K562 (cell line): ENCODE measurements around the gene SERF2. TPM values are rescaled to one million over a fixed set of nuclear protein-coding genes. Genes with fewer than 3 reads are reported as not detected.
A peak's percentile ranks its signal among the peaks of the same experiment; 100 is the strongest.
"Not testable (repeated sequence)": the region's sequence is repeated elsewhere in the genome, so short reads cannot be mapped to it uniquely, and the experiment has no call there.

Experiments used
- CCNT2 ChIP-seq: IDR thresholded peaks from 2 replicates; pipeline ENCODE4 v1.6.1; 2011; ENCODE audit warnings: borderline replicate concordance, low read depth, mild to moderate bottlenecking, moderate library complexity, mixed read lengths, low read length; ENCODE audit not compliant: insufficient read length; ENCODE audit errors: extremely low read depth
- KDM5B ChIP-seq: fragments of 200-600 bp; sonication (generic); IDR thresholded peaks from 2 replicates; pipeline ENCODE4 v1.6.1; 2012; ENCODE audit warnings: low read depth, mild to moderate bottlenecking, moderate library complexity, low read length, control low read depth, inconsistent platforms; ENCODE audit not compliant: insufficient replicate concordance
- NONO ChIP-seq, 2 experiments: fragments of 200-400 bp in 1 of 2; fragments of 450-650 bp in 1 of 2; formaldehyde crosslinking in 1 of 2; IDR thresholded peaks; 2 replicates each; pipeline ENCODE4 v1.6.1; 2017; ENCODE audit warnings: low read depth in 2 of 2, mild to moderate bottlenecking in 2 of 2, moderate library complexity in 2 of 2, low read length in 1 of 2
- PML ChIP-seq: IDR thresholded peaks from 2 replicates; pipeline ENCODE4 v1.6.1; 2012; ENCODE audit warnings: low read length, inconsistent platforms
- POLR2A ChIP-seq: fragments of 450-650 bp; conservative IDR thresholded peaks from 2 replicates; pipeline ENCODE4 v1.6.1; 2016
- SIN3A ChIP-seq, 2 experiments: fragments of 150-350 bp in 1 of 2; IDR thresholded peaks; 2 replicates each; pipeline ENCODE4 v1.6.1; 2011 to 2016; ENCODE audit warnings: borderline replicate concordance in 2 of 2, low read depth in 2 of 2, low read length in 2 of 2, mild to moderate bottlenecking in 2 of 2, moderate library complexity in 2 of 2; ENCODE audit not compliant: control insufficient read depth in 1 of 2
- SIN3B ChIP-seq: fragments of 450-650 bp; IDR thresholded peaks from 2 replicates; pipeline ENCODE4 v1.6.1; 2017; ENCODE audit warnings: low read depth, mild to moderate bottlenecking, moderate library complexity
- TBP ChIP-seq: optimal IDR thresholded peaks from 2 replicates; pipeline ENCODE3; 2011; ENCODE audit warnings: low read depth, low read length, improper control_type of control experiment
- ZFX ChIP-seq: sonication (generic); formaldehyde crosslinking; IDR thresholded peaks from 2 replicates; pipeline ENCODE4 v1.8.0; 2022; ENCODE audit warnings: mild to moderate bottlenecking, missing genetic modification reagents, moderate library complexity
- ZNF431 ChIP-seq: sonication (generic); formaldehyde crosslinking; IDR thresholded peaks from 2 replicates; pipeline ENCODE4 v1.8.0; 2022; ENCODE audit warnings: mild to moderate bottlenecking, missing genetic modification reagents
- polyA plus RNA-seq, 8 experiments: library from polyadenylated mRNA; depleted of rRNA in 4 of 8; stranded (reverse) in 5 of 8; unstranded in 3 of 8; fragments of >200 nt; fragmentation: Nextera tagmentation in 2 of 8; fragmentation: Illumina TruSeq in 1 of 8; extraction: Ambion mirVana in 2 of 8; extraction: Trizol in 1 of 8; gene quantifications; 2 replicates each; pipeline versions ENCODE4 v1.2.1 to v1.2.3, GENCODE V29; 2011 to 2014; ENCODE audit warnings: inconsistent platforms in 1 of 8, missing spikeins in 1 of 8
- total RNA-seq, 7 experiments: library from RNA; depleted of rRNA in 6 of 7; stranded (reverse); fragments of >200 nt in 6 of 7; fragmentation: Illumina TruSeq in 2 of 7; extraction: Trizol in 2 of 7; gene quantifications; 2 replicates each; pipeline versions ENCODE4 v1.2.1 to v1.2.3, GENCODE V29; 2011 to 2021; ENCODE audit warnings: low replicate concordance in 1 of 7
- TF ChIP-seq, protein P1 (sequence below): sonication (generic); formaldehyde crosslinking; IDR thresholded peaks from 2 replicates; pipeline ENCODE4 v1.8.0; 2022; ENCODE audit warnings: missing genetic modification reagents, mild to moderate bottlenecking, borderline replicate concordance
- TF ChIP-seq, protein P2 (sequence below): sonication (generic); formaldehyde crosslinking; IDR thresholded peaks from 2 replicates; pipeline ENCODE4 v1.8.1; 2023; ENCODE audit warnings: mild to moderate bottlenecking, missing genetic modification reagents
- TF ChIP-seq, protein P3 (sequence below): sonication (generic); formaldehyde crosslinking; IDR thresholded peaks from 2 replicates; pipeline ENCODE4 v1.8.1; 2023; ENCODE audit warnings: mild to moderate bottlenecking, missing genetic modification reagents
- TF ChIP-seq, protein P4 (sequence below), 3 experiments: IDR thresholded peaks in 2 of 3; conservative IDR thresholded peaks in 1 of 3; 2 replicates each; pipeline ENCODE4 v1.5.1; 2011 to 2012; ENCODE audit warnings: low read length in 3 of 3, mild to moderate bottlenecking in 3 of 3, control low read depth in 2 of 3, improper control_type of control experiment in 1 of 3, inconsistent platforms in 1 of 3, low read depth in 1 of 3, mixed read lengths in 1 of 3, moderate library complexity in 1 of 3; ENCODE audit not compliant: insufficient read depth in 2 of 3
- TF ChIP-seq, protein P5 (sequence below), 2 experiments: fragments of 450-650 bp in 1 of 2; sonication (generic) in 1 of 2; formaldehyde crosslinking in 1 of 2; IDR thresholded peaks in 1 of 2; conservative IDR thresholded peaks in 1 of 2; 2 replicates each; pipeline versions ENCODE4 v1.6.1 to v1.8.1; 2016 to 2023; ENCODE audit warnings: mild to moderate bottlenecking in 2 of 2, moderate library complexity in 2 of 2, inconsistent platforms in 1 of 2, missing genetic modification reagents in 1 of 2

Gene SERF2
- total and polyA plus RNA-seq, 9 of the 15 experiments (the other 6 are each of a cell fraction or from before 2014, with no cell fraction given), result 497 to 3,360 (median 867) TPM

DNA sequence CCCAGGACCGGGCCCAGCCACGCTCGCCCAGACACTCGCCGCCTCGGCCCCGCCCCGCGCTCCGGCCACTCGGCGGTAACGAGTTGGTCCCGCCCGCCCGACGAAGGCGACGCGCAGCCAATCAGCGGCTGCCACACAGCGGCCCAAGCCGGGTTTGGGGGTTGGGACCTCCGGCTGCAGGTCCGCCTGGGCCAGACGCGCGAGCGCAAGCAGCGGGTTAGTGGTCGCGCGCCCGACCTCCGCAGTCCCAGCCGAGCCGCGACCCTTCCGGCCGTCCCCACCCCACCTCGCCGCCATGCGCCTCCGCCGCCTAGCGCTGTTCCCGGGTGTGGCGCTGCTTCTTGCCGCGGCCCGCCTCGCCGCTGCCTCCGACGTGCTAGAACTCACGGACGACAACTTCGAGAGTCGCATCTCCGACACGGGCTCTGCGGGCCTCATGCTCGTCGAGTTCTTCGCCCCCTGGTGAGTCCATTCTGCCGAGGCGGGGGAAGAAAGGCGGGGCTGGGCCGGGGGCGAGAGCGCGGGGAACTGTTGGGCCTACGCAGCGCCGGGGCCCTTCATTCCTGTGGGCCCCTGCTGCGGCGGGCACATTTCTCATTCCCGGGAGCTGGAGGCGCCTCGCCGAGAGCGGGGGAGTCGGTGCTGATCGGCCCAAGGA, 45.7 kb upstream of the SERF2 start, which contains the start of gene PDIA3 (continued):
- TF ChIP-seq, protein P1, sequence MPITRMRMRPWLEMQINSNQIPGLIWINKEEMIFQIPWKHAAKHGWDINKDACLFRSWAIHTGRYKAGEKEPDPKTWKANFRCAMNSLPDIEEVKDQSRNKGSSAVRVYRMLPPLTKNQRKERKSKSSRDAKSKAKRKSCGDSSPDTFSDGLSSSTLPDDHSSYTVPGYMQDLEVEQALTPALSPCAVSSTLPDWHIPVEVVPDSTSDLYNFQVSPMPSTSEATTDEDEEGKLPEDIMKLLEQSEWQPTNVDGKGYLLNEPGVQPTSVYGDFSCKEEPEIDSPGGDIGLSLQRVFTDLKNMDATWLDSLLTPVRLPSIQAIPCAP (CRISPR knock-in tag), result peak; percentile 64; the same call in 1 of the 2 replicates
- TF ChIP-seq, protein P2, sequence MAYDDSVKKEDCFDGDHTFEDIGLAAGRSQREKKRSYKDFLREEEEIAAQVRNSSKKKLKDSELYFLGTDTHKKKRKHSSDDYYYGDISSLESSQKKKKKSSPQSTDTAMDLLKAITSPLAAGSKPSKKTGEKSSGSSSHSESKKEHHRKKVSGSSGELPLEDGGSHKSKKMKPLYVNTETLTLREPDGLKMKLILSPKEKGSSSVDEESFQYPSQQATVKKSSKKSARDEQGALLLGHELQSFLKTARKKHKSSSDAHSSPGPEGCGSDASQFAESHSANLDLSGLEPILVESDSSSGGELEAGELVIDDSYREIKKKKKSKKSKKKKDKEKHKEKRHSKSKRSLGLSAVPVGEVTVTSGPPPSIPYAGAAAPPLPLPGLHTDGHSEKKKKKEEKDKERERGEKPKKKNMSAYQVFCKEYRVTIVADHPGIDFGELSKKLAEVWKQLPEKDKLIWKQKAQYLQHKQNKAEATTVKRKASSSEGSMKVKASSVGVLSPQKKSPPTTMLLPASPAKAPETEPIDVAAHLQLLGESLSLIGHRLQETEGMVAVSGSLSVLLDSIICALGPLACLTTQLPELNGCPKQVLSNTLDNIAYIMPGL (CRISPR knock-in tag), result peak; percentile 69
- TF ChIP-seq, protein P3, sequence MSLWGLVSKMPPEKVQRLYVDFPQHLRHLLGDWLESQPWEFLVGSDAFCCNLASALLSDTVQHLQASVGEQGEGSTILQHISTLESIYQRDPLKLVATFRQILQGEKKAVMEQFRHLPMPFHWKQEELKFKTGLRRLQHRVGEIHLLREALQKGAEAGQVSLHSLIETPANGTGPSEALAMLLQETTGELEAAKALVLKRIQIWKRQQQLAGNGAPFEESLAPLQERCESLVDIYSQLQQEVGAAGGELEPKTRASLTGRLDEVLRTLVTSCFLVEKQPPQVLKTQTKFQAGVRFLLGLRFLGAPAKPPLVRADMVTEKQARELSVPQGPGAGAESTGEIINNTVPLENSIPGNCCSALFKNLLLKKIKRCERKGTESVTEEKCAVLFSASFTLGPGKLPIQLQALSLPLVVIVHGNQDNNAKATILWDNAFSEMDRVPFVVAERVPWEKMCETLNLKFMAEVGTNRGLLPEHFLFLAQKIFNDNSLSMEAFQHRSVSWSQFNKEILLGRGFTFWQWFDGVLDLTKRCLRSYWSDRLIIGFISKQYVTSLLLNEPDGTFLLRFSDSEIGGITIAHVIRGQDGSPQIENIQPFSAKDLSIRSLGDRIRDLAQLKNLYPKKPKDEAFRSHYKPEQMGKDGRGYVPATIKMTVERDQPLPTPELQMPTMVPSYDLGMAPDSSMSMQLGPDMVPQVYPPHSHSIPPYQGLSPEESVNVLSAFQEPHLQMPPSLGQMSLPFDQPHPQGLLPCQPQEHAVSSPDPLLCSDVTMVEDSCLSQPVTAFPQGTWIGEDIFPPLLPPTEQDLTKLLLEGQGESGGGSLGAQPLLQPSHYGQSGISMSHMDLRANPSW (CRISPR knock-in tag), result peak; percentile 76; the same call in 1 of the 2 replicates
- TF ChIP-seq, protein P4, sequence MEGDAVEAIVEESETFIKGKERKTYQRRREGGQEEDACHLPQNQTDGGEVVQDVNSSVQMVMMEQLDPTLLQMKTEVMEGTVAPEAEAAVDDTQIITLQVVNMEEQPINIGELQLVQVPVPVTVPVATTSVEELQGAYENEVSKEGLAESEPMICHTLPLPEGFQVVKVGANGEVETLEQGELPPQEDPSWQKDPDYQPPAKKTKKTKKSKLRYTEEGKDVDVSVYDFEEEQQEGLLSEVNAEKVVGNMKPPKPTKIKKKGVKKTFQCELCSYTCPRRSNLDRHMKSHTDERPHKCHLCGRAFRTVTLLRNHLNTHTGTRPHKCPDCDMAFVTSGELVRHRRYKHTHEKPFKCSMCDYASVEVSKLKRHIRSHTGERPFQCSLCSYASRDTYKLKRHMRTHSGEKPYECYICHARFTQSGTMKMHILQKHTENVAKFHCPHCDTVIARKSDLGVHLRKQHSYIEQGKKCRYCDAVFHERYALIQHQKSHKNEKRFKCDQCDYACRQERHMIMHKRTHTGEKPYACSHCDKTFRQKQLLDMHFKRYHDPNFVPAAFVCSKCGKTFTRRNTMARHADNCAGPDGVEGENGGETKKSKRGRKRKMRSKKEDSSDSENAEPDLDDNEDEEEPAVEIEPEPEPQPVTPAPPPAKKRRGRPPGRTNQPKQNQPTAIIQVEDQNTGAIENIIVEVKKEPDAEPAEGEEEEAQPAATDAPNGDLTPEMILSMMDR (IDR thresholded peaks at IDR 0.05 in 2 of 3, conservative IDR thresholded peaks at IDR 0.05 in 1 of 3; ENCODE audit: insufficient read depth in 2 of 3, low read depth in 1 of 3, low read length in 3 of 3), result 0 out of 6 replicates have a peak, but pooled peaks of 2 of the 3 experiments have one; percentile 1 to 5
- TF ChIP-seq NONO (IDR thresholded peaks at IDR 0.05; ENCODE audit: low read depth in 2 of 2, low read length in 1 of 2), result peak; percentile 20 to 95; a peak in 2 of 4 replicates
- TF ChIP-seq TBP, result peak; percentile 92
- TF ChIP-seq ZFX (CRISPR knock-in tag), result peak; percentile 94
- 0 out of 2 replicates have a peak, but pooled peaks have one; percentile 47 for TF ChIP-seq SIN3B
- TF ChIP-seq SIN3A (IDR thresholded peaks at IDR 0.05; ENCODE audit: borderline replicate concordance in 2 of 2, control insufficient read depth in 1 of 2, low read depth in 2 of 2, low read length in 2 of 2), result peak; percentile 59 to 61; a peak in 2 of 4 replicates
- TF ChIP-seq, protein P5, sequence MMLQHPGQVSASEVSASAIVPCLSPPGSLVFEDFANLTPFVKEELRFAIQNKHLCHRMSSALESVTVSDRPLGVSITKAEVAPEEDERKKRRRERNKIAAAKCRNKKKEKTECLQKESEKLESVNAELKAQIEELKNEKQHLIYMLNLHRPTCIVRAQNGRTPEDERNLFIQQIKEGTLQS (IDR thresholded peaks at IDR 0.05), result not testable (repeated sequence)
- TF ChIP-seq, protein P5 (CRISPR knock-in tag; conservative IDR thresholded peaks at IDR 0.05), result peak; percentile 70; the same call in 1 of the 2 replicates
- peak; percentile 91 for TF ChIP-seq KDM5B
- TF ChIP-seq POLR2A, result peak; percentile 92
- TF ChIP-seq PML, result peak; percentile 60
- TF ChIP-seq CCNT2, result peak; percentile 54
- TF ChIP-seq ZNF431, result peak; percentile 85
